AG04450 (cell line): Measurements from ENCODE around the gene FGF23. TPM values are rescaled to one million over a fixed set of nuclear protein-coding genes. Genes with fewer than 3 reads are reported as not detected.

Source experiments
- CTCF ChIA-PET: fragments of 300-600, 350-600 bp; formaldehyde crosslinking; extraction: SDS; loops from one replicate; lab custom pipeline; 2022; ENCODE audit warnings: antibody characterized with exemption, inconsistent platforms; lab: Charles Lee
- POLR2A ChIA-PET: fragments of 350-600 bp; formaldehyde crosslinking; extraction: SDS; loops from one replicate; lab custom pipeline; 2021; ENCODE audit warnings: antibody characterized with exemption, inconsistent platforms; lab: Yijun Ruan, JAX
- DNase-seq: peaks from one replicate; pipeline ENCODE4 v3.0.0-alpha.2; 2011; ENCODE audit warnings: low read depth, low spot score
- H3K27ac ChIP-seq: one replicate; pipeline ENCODE4 v1.5.1; 2012; ENCODE audit warnings: low read depth, low read length, control low read depth
- H3K27me3 ChIP-seq: one replicate; pipeline ENCODE4 v1.6.0; 2012; ENCODE audit warnings: low read length; ENCODE audit not compliant: control insufficient read depth, insufficient read depth
- H3K4me3 ChIP-seq: 2 replicates; pipeline ENCODE4 v1.5.1; 2011; ENCODE audit warnings: mild to moderate bottlenecking, low read depth, low read length, control low read depth
- H3K9me3 ChIP-seq: 2 replicates; pipeline ENCODE4 v1.5.1; 2012; ENCODE audit warnings: low read length; ENCODE audit not compliant: control insufficient read depth, insufficient read depth
- polyA minus RNA-seq: library from RNA; depleted of rRNA, polyadenylated mRNA; stranded (reverse); fragments of >200 nt; gene quantifications from 2 replicates; pipeline ENCODE4 v1.2.3, GENCODE V29; 2011; rRNA and poly(A)+ RNA removed
- polyA plus RNA-seq: library from polyadenylated mRNA; depleted of rRNA; stranded (reverse); fragments of >200 nt; gene quantifications from 2 replicates; pipeline ENCODE4 v1.2.3, GENCODE V29; 2011; rRNA removed
- TF ChIP-seq, protein P1 (sequence below): IDR thresholded peaks from 2 replicates; pipeline ENCODE4 v1.5.1; 2011; ENCODE audit warnings: low read depth, low read length, control low read depth, inconsistent platforms

Gene FGF23
- polyA plus RNA-seq (not detected in 2 replicates), polyA minus RNA-seq (not detected in 2 replicates)

DNA sequence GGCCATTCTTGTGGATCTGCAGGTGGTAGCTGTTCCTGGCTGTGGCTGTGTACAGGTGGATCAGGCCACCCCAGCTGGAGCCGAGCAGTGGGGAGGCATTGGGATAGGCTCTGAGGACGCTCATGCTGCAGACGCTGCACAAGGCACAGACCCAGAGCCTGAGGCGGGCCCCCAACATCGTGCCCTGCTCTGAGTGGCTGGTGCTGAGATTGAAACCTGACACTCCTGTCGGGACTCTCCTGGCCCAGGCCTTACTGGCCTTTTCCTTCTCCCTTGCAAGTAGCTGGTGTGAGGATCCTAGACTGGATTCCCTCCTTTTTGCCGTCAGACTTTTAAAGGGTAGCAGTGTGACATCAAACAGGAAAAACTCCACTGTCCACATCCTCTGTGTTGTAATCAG lies at the start of gene FGF23:
Gene FGF23, minus strand, starts transcription at position 308 of the 400 bp plus-strand sequence. Its CDS starts 130 bp downstream, at position 178.
- Histone ChIP-seq H3K9me3 (no peaks in the 10 kb centered on the region), H3K4me3 (no peak within 1 kb of the TSS), H3K27me3 (peaks cover 2% of the 10 kb centered on the region), H3K27ac (no peak within 1 kb of the TSS)
- no peak for DNase-seq
- TF ChIP-seq, protein P1, sequence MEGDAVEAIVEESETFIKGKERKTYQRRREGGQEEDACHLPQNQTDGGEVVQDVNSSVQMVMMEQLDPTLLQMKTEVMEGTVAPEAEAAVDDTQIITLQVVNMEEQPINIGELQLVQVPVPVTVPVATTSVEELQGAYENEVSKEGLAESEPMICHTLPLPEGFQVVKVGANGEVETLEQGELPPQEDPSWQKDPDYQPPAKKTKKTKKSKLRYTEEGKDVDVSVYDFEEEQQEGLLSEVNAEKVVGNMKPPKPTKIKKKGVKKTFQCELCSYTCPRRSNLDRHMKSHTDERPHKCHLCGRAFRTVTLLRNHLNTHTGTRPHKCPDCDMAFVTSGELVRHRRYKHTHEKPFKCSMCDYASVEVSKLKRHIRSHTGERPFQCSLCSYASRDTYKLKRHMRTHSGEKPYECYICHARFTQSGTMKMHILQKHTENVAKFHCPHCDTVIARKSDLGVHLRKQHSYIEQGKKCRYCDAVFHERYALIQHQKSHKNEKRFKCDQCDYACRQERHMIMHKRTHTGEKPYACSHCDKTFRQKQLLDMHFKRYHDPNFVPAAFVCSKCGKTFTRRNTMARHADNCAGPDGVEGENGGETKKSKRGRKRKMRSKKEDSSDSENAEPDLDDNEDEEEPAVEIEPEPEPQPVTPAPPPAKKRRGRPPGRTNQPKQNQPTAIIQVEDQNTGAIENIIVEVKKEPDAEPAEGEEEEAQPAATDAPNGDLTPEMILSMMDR: no peak
- ChIA-PET CTCF (no interaction called here), POLR2A (no interaction called here)

- Histone ChIP-seq H3K27me3 (no peaks in the 10 kb centered on the region), H3K9me3 (no peaks in the 10 kb centered on the region), H3K27ac (no peak overlapping the region), H3K4me3 (no peak overlapping the region)
- ChIA-PET POLR2A (no interaction called here), CTCF (no interaction called here)
- TF ChIP-seq, protein P1: no peak
- no peak for DNase-seq
These were observed 44.9 kb upstream of the FGF23 start for GRCh38 chr12:4424422-4424821.

DNA sequence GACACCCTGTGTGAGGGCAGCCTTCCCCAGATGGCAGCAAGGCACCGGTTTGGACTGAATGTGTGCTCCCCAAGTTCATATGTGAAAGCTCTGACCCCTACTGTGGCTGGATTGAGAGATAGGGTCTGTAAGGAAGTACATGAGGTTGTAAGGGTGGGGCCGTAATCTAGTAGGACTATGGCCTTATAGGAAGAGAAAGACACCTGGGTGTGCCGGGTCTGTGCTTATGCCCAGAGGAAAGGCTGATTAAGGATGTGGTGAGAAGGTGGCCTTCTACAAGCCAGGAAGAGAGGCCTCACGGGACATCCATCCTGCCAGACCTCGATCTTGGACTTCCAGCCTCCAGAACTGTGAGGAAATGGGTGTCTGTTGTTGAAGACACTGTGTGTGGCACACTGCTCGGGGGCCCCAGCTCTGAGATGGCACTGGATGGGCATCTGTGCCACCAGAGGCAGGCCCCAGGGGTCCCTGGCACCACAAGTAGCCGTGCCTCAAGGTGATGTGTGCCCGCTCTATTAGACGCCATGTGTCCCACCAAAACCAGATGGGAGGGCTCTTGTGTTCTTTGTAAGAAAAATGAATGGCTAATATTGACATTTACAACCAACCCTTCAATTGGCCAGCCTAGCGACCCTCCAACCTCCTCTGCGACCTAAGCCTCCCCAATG lies 44.1 kb upstream of the FGF23 start:
- no peak for DNase-seq
- Histone ChIP-seq H3K27ac (no peak overlapping the region), H3K27me3 (peaks cover 3% of the 10 kb centered on the region), H3K4me3 (no peak overlapping the region), H3K9me3 (no peaks in the 10 kb centered on the region)
- TF ChIP-seq, protein P1: no peak
- POLR2A ChIA-PET: no interaction called here
- CTCF ChIA-PET: interaction anchor here (3.4 to 4.6 kb wide), 2 partner anchors 12 to 103 kb away, joined by 26 to 35 read pairs; no protein-coding TSS in a partner anchor

DNA sequence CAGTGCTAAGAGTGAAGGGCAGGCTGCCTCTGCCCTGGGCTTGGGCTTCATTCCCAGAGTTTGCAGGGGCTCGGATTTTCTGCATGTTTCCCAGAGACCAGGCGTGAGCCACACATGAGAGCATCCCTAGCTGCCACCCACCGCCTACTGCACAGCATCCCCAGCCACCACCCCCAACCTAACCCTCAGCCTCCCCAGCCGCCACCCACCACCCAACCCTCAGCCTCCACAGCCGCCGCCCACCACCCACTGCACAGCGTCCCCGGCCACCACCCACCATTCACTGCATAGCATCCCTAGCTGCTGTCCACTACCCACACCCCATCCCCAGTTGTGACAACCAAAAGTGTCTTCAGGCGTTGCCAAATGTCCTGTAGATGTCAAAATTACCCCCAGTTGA lies 43.5 kb upstream of the FGF23 start:
- Histone ChIP-seq H3K4me3 (no peak overlapping the region), H3K27me3 (peaks cover 7% of the 10 kb centered on the region), H3K9me3 (no peaks in the 10 kb centered on the region), H3K27ac (no peak overlapping the region)
- CTCF ChIA-PET: interaction anchor here (3.4 to 4.6 kb wide), 2 partner anchors 11 to 103 kb away, joined by 26 to 35 read pairs; no protein-coding TSS in a partner anchor
- DNase-seq: no peak
- POLR2A ChIA-PET: no interaction called here
- TF ChIP-seq, protein P1: no peak

DNA sequence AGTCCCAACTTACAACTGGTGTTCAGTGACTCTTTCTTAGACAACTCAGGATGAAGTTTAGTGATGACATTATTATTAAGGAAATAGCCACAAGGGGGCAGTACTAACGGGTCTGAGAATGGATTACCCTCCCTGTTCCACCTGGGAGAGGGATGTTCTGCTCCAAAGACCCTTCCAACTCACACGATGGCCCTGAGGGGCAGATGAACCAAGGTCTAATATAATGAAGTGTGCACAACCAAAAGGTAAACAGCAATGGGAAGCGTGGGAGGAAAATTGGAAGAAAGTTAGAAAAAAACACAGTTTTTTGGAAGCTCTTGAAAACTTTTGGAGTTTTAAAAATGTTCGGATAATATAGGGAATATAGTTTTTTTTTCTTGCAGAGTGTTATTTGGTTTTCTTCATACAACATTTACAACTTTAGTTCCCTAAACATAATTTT lies 42.1 kb upstream of the FGF23 start:
- Histone ChIP-seq H3K9me3 (no peaks in the 10 kb centered on the region), H3K27me3 (peaks cover 20% of the 10 kb centered on the region), H3K4me3 (no peak overlapping the region), H3K27ac (no peak overlapping the region)
- ChIA-PET POLR2A (no interaction called here), CTCF (interaction anchor here (1.0 to 4.6 kb wide), 13 partner anchors 10 to 105 kb away, joined by 3 to 35 read pairs (median 5); no protein-coding TSS in a partner anchor)
- no peak for DNase-seq
- TF ChIP-seq, protein P1: peak; percentile 68
